ENCODE data around the gene SDS.

SDS gene

DNA sequence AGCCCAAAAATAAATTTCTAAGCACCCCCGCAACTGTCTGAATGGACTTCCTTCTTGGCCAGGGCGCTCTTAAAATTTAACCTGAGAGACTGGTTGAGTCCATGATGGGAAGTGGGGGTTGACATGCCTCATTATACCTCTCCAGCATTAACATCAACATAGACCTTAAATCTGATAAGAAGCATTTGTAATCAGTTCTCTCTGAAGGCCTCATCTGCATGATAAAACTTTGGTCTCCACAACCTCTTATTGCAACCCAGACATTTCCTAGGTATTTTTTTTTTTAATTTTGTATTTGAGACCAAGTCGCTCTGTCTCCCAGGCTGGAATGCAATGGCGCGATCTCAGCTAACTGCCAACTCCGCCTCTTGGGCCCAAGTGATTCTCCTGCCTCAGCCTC, 58.4 kb downstream of the SDS start:
- DNase-seq = no peak

All from CD4-positive, alpha-beta T cell treated with Interleukin-10 for 1 hour (primary cell).